Jurkat, Clone E6-1 (cell line): ENCODE measurements around the gene SLC17A9.
A peak's percentile ranks its signal among the peaks of the same experiment; 100 is the strongest.

Experiments used
- DNase-seq: peaks from one replicate; pipeline ENCODE4 v3.0.0-alpha.2; 2011; ENCODE audit warnings: low read depth, low spot score
- H3K4me3 ChIP-seq: 2 replicates; pipeline ENCODE4 v1.5.1; 2011; ENCODE audit warnings: mild to moderate bottlenecking, low read length, control low read depth, moderate library complexity

The SLC17A9 gene

GRCh38 chr20:62935204-62935967, 17.1 kb upstream of the SLC17A9 start:
- DNase-seq: no peak
- no peak overlapping the region for H3K4me3 ChIP-seq

- no peak for DNase-seq
- peak overlapping the region; percentile 60 for H3K4me3 ChIP-seq
Measured at GRCh38 chr20:62935968-62936585, 16.4 kb upstream of the SLC17A9 start.

- DNase-seq: peak; percentile 97
- peak overlapping the region; percentile 60 for H3K4me3 ChIP-seq
Measured at GRCh38 chr20:62937268-62938104, 15.0 kb upstream of the SLC17A9 start.

- H3K4me3 ChIP-seq: peak within 1 kb of the TSS; percentile 60
- no peak for DNase-seq
Measured at GRCh38 chr20:62938105-62938888, 14.2 kb upstream of the SLC17A9 start, which contains the start of gene GID8. Gene GID8 (plus strand): TSS chr20:62938147. CDS start chr20:62941503, 3,356 bp downstream.

GRCh38 chr20:62940875-62941274, 11.6 kb upstream of the SLC17A9 start:
- H3K4me3 ChIP-seq: no peak overlapping the region
- no peak for DNase-seq

GRCh38 chr20:62941792-62942191, 10.7 kb upstream of the SLC17A9 start:
- no peak overlapping the region for H3K4me3 ChIP-seq
- DNase-seq: no peak

GRCh38 chr20:62942456-62942855, 10.1 kb upstream of the SLC17A9 start:
- no peak overlapping the region for H3K4me3 ChIP-seq
- no peak for DNase-seq

- no peak overlapping the region for H3K4me3 ChIP-seq
- no peak for DNase-seq
Measured at GRCh38 chr20:62943396-62943795, 9.1 kb upstream of the SLC17A9 start.

GRCh38 chr20:62944184-62944583, 8.3 kb upstream of the SLC17A9 start:
- no peak overlapping the region for H3K4me3 ChIP-seq
- no peak for DNase-seq

- no peak for DNase-seq
- no peak overlapping the region for H3K4me3 ChIP-seq
Measured at GRCh38 chr20:62944746-62945145, 7.8 kb upstream of the SLC17A9 start.

- no peak for DNase-seq
Measured at GRCh38 chr20:62945771-62946339, 6.7 kb upstream of the SLC17A9 start.

GRCh38 chr20:62946918-62947317, 5.6 kb upstream of the SLC17A9 start:
- DNase-seq: no peak
- no peak overlapping the region for H3K4me3 ChIP-seq

More at GRCh38 chr20:62945771-62946339, 6.7 kb upstream of the SLC17A9 start:
- H3K4me3 ChIP-seq: no peak overlapping the region

GRCh38 chr20:62947532-62948300, 4.8 kb upstream of the SLC17A9 start:
- no peak for DNase-seq
- no peak overlapping the region for H3K4me3 ChIP-seq

GRCh38 chr20:62949153-62949821, 3.2 kb upstream of the SLC17A9 start:
- no peak overlapping the region for H3K4me3 ChIP-seq
- no peak for DNase-seq

GRCh38 chr20:62949962-62950361, 2.5 kb upstream of the SLC17A9 start:
- no peak overlapping the region for H3K4me3 ChIP-seq
- no peak for DNase-seq

GRCh38 chr20:62950741-62951140, 1.8 kb upstream of the SLC17A9 start:
- H3K4me3 ChIP-seq: no peak overlapping the region

GRCh38 chr20:62951143-62951895, 1.2 kb upstream of the SLC17A9 start:
- no peak for DNase-seq
- H3K4me3 ChIP-seq: no peak overlapping the region

More at GRCh38 chr20:62950741-62951140, 1.8 kb upstream of the SLC17A9 start:
- DNase-seq: no peak
